ENCODE data around the gene SH2D6.

SH2D6 gene

DNA sequence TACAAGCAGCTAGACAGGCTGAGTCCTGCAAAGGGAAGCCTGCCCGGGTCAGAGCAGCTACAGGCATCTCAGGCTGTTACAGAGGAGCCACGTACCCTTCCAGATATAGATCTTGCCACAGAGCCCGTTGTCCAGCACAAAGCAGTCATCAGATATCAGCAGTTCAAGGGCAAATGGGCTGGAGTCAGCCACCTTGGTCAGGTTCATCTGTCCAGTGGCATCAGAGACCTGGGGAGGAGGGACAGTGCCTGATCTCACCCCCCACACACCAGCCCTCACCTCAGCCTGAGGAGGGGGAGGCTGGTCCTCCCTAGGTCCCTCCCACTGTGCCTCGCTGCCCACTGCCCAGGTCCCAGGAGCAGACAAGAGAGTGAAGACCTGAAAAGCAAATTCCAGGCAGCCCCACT is 20.6 kb upstream of the SH2D6 start:
- Histone ChIP-seq H3K4me1 (ENCODE audit: control insufficient read depth, insufficient read depth, low read length, poor library complexity, severe bottlenecking) (no peaks in the 10 kb centered on the region), H3K27me3 (replicated peaks; ENCODE audit: control insufficient read depth, insufficient read depth, low read length, poor library complexity, severe bottlenecking) (no peaks in the 10 kb centered on the region), H3K9me3 (ENCODE audit: control insufficient read depth, low read length) (no peaks in the 10 kb centered on the region), H3K36me3 (ENCODE audit: control insufficient read depth, insufficient read depth, low read length) (peaks cover 51% of the 10 kb centered on the region), H3K27ac (ENCODE audit: insufficient read depth, low read length, poor library complexity, severe bottlenecking) (no peak overlapping the region), H3K4me3 (ENCODE audit: insufficient read depth, low read depth, low read length, poor library complexity, severe bottlenecking) (no peak overlapping the region)
- no peak for DNase-seq

DNA sequence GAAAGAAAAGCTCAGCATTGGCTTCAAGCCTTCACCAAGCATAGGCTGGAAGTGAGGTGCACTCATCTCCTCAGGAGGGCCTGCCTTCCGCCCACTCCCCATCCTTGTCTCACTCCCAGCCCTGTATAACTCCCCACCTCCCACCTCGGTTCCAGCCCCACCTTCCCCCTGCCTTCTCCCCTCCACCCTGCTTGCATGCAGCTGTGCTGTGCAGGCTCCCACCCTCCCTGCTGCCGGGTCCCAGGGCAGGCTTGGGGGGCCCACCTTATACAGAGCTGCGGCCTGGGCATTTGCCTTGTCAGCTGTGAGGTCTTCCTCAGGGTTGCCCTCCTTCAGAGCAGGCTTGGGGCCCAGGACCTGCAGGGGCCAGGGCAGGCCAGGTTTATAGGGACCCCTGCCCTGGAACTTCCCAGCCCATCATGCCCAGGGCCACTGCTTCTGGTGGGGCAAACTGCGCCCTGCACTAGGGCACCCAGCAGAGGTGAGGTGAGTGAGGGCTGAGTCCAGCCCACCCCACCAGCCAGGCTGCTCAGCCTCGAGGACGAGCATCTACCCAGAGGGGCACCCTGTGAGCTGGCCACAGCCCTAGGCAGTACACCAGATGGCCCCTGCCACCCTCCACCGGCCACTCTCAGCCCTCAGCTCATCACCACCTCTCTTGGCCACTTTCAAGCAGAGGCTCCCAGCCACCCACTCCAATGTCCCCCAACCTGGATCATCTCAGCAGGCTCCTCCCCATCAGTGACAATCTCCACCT is 19.9 kb upstream of the SH2D6 start:
- no peak for DNase-seq
- H3K4me1 ChIP-seq (ENCODE audit: control insufficient read depth, insufficient read depth, low read length, poor library complexity, severe bottlenecking) = no peaks in the 10 kb centered on the region
- no peaks in the 10 kb centered on the region for H3K9me3 ChIP-seq (ENCODE audit: control insufficient read depth, low read length)
- H3K36me3 ChIP-seq (ENCODE audit: control insufficient read depth, insufficient read depth, low read length) = peaks cover 51% of the 10 kb centered on the region
- H3K27ac ChIP-seq (ENCODE audit: insufficient read depth, low read length, poor library complexity, severe bottlenecking) = no peak overlapping the region
- no peak overlapping the region for H3K4me3 ChIP-seq (ENCODE audit: insufficient read depth, low read depth, low read length, poor library complexity, severe bottlenecking)
- no peaks in the 10 kb centered on the region for H3K27me3 ChIP-seq (replicated peaks; ENCODE audit: control insufficient read depth, insufficient read depth, low read length, poor library complexity, severe bottlenecking)

GRCh38 chr2:85399183-85399455 is 19.4 kb upstream of the SH2D6 start:
- no peak for DNase-seq
- Histone ChIP-seq H3K9me3 (ENCODE audit: control insufficient read depth, low read length) (no peaks in the 10 kb centered on the region), H3K27ac (ENCODE audit: insufficient read depth, low read length, poor library complexity, severe bottlenecking) (no peak overlapping the region), H3K4me3 (ENCODE audit: insufficient read depth, low read depth, low read length, poor library complexity, severe bottlenecking) (no peak overlapping the region), H3K36me3 (ENCODE audit: control insufficient read depth, insufficient read depth, low read length) (peaks cover 46% of the 10 kb centered on the region), H3K4me1 (ENCODE audit: control insufficient read depth, insufficient read depth, low read length, poor library complexity, severe bottlenecking) (no peaks in the 10 kb centered on the region), H3K27me3 (replicated peaks; ENCODE audit: control insufficient read depth, insufficient read depth, low read length, poor library complexity, severe bottlenecking) (no peaks in the 10 kb centered on the region)

DNA sequence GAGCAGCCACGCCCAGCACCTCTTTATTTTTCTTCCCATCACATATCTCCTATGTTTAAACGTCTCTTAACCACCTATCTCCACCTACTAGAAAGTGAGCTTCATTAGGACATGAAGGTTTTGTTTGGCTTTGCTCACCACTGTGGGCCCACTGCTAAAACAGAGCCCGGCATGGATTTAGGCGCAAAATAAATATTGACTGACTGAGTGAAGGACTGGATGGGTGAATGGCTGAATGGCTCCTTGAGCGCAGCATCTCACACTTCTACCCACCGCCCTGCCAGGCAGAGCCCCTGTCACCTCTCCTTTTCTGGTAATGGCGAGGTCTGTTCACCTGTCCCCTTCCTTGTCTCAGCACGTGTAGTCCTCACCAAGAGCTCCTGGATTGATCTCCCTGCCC is 18.5 kb upstream of the SH2D6 start:
- H3K27ac ChIP-seq (ENCODE audit: insufficient read depth, low read length, poor library complexity, severe bottlenecking) = no peak overlapping the region
- peaks cover 37% of the 10 kb centered on the region for H3K36me3 ChIP-seq (ENCODE audit: control insufficient read depth, insufficient read depth, low read length)
- no peaks in the 10 kb centered on the region for H3K27me3 ChIP-seq (replicated peaks; ENCODE audit: control insufficient read depth, insufficient read depth, low read length, poor library complexity, severe bottlenecking)
- H3K4me3 ChIP-seq (ENCODE audit: insufficient read depth, low read depth, low read length, poor library complexity, severe bottlenecking) = no peak overlapping the region
- no peak for DNase-seq
- H3K9me3 ChIP-seq (ENCODE audit: control insufficient read depth, low read length) = no peaks in the 10 kb centered on the region
- no peaks in the 10 kb centered on the region for H3K4me1 ChIP-seq (ENCODE audit: control insufficient read depth, insufficient read depth, low read length, poor library complexity, severe bottlenecking)

GRCh38 chr2:85400541-85401463 is 17.7 kb upstream of the SH2D6 start:
- Histone ChIP-seq H3K27ac (ENCODE audit: insufficient read depth, low read length, poor library complexity, severe bottlenecking) (no peak overlapping the region), H3K27me3 (replicated peaks; ENCODE audit: control insufficient read depth, insufficient read depth, low read length, poor library complexity, severe bottlenecking) (no peaks in the 10 kb centered on the region), H3K4me1 (ENCODE audit: control insufficient read depth, insufficient read depth, low read length, poor library complexity, severe bottlenecking) (peaks cover 4% of the 10 kb centered on the region), H3K36me3 (ENCODE audit: control insufficient read depth, insufficient read depth, low read length) (peaks cover 33% of the 10 kb centered on the region), H3K4me3 (ENCODE audit: insufficient read depth, low read depth, low read length, poor library complexity, severe bottlenecking) (no peak overlapping the region), H3K9me3 (ENCODE audit: control insufficient read depth, low read length) (no peaks in the 10 kb centered on the region)
- no peak for DNase-seq

- Histone ChIP-seq H3K9me3 (ENCODE audit: control insufficient read depth, low read length) (no peaks in the 10 kb centered on the region), H3K4me3 (ENCODE audit: insufficient read depth, low read depth, low read length, poor library complexity, severe bottlenecking) (no peak overlapping the region), H3K4me1 (ENCODE audit: control insufficient read depth, insufficient read depth, low read length, poor library complexity, severe bottlenecking) (peaks cover 4% of the 10 kb centered on the region), H3K27ac (ENCODE audit: insufficient read depth, low read length, poor library complexity, severe bottlenecking) (no peak overlapping the region), H3K27me3 (replicated peaks; ENCODE audit: control insufficient read depth, insufficient read depth, low read length, poor library complexity, severe bottlenecking) (no peaks in the 10 kb centered on the region), H3K36me3 (ENCODE audit: control insufficient read depth, insufficient read depth, low read length) (peaks cover 32% of the 10 kb centered on the region)
- DNase-seq = no peak
Measured at GRCh38 chr2:85401464-85401805, 17.1 kb upstream of the SH2D6 start.

GRCh38 chr2:85401844-85402243 is 16.7 kb upstream of the SH2D6 start:
- no peak overlapping the region for H3K27ac ChIP-seq (ENCODE audit: insufficient read depth, low read length, poor library complexity, severe bottlenecking)
- no peak for DNase-seq
- H3K9me3 ChIP-seq (ENCODE audit: control insufficient read depth, low read length) = no peaks in the 10 kb centered on the region
- H3K4me3 ChIP-seq (ENCODE audit: insufficient read depth, low read depth, low read length, poor library complexity, severe bottlenecking) = no peak overlapping the region
- H3K4me1 ChIP-seq (ENCODE audit: control insufficient read depth, insufficient read depth, low read length, poor library complexity, severe bottlenecking) = peaks cover 4% of the 10 kb centered on the region
- peaks cover 28% of the 10 kb centered on the region for H3K36me3 ChIP-seq (ENCODE audit: control insufficient read depth, insufficient read depth, low read length)
- no peaks in the 10 kb centered on the region for H3K27me3 ChIP-seq (replicated peaks; ENCODE audit: control insufficient read depth, insufficient read depth, low read length, poor library complexity, severe bottlenecking)

DNA sequence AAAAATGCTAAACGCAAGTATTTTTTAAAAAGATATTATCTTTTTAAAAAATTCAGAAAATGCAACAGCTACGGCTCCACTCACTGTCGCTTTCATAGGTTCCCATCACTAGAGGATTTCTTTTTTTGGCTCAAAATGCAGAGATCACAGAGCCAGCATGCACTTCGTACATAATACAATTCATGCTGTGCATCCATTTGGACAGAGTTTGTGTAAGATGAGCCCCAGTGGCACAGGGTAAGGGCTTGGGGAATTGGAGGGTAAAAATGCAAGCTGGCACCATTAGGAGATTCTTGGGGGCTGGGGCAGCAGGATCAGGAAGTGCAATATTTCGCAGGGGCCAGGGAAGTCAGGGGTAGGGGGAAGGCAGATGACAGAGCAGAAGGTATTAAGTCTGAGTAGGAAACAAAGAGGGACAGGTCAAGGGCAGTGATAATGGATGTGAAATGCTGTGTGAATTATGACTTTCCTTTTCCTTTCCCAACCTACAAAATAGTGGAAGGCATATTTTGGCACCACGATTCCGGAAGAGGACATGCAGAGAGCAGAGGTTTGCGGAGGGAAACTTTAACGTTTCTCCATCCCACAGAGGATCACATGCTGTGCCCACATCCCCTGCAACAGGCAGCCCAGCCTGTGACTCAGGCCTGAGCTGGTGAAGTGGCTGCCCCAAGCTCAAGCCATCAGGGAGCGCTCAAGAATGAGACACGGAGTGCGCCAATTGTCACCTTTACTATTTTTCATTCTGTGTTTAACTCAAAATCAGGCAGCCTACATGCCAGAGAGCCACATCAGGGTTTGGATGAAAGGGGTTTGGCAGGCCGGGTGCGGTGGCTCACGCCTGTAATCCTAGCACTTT is 13.1 kb upstream of the SH2D6 start:
- Histone ChIP-seq H3K4me3 (ENCODE audit: insufficient read depth, low read depth, low read length, poor library complexity, severe bottlenecking) (no peak overlapping the region), H3K27me3 (replicated peaks; ENCODE audit: control insufficient read depth, insufficient read depth, low read length, poor library complexity, severe bottlenecking) (no peaks in the 10 kb centered on the region), H3K27ac (ENCODE audit: insufficient read depth, low read length, poor library complexity, severe bottlenecking) (peak overlapping the region; percentile 39), H3K9me3 (ENCODE audit: control insufficient read depth, low read length) (no peaks in the 10 kb centered on the region), H3K4me1 (ENCODE audit: control insufficient read depth, insufficient read depth, low read length, poor library complexity, severe bottlenecking) (peaks cover 30% of the 10 kb centered on the region), H3K36me3 (ENCODE audit: control insufficient read depth, insufficient read depth, low read length) (peaks cover 13% of the 10 kb centered on the region)
- peak; percentile 49 to 64 (median 63) for DNase-seq

GRCh38 chr2:85409845-85410583 is 8.5 kb upstream of the SH2D6 start, which contains the start of gene CAPG:
CAPG (minus strand) TSS chr2:85410366; CDS start chr2:85402145, 8,221 bp downstream.
- Histone ChIP-seq H3K27me3 (replicated peaks; ENCODE audit: control insufficient read depth, insufficient read depth, low read length, poor library complexity, severe bottlenecking) (no peaks in the 10 kb centered on the region), H3K4me3 (ENCODE audit: insufficient read depth, low read depth, low read length, poor library complexity, severe bottlenecking) (peak within 1 kb of the TSS; percentile 39), H3K4me1 (ENCODE audit: control insufficient read depth, insufficient read depth, low read length, poor library complexity, severe bottlenecking) (peaks cover 33% of the 10 kb centered on the region), H3K9me3 (ENCODE audit: control insufficient read depth, low read length) (no peaks in the 10 kb centered on the region), H3K27ac (ENCODE audit: insufficient read depth, low read length, poor library complexity, severe bottlenecking) (peak within 1 kb of the TSS; percentile 19), H3K36me3 (ENCODE audit: control insufficient read depth, insufficient read depth, low read length) (no peaks in the 10 kb centered on the region)
- peak in 2 of 3 donors; percentile 14 to 18 for DNase-seq

Measured in effector memory CD4-positive, alpha-beta T cell (primary cell).